HG03095 (cell line): ENCODE results near the gene KEAP1.

Experiments
- ATAC-seq: cut with Tn5 transposase; IDR thresholded peaks from one replicate; pipeline ENCODE4 v1.9.1; 2021; ENCODE audit warnings: moderate library complexity; ENCODE audit not compliant: unreplicated experiment

The KEAP1 gene

DNA sequence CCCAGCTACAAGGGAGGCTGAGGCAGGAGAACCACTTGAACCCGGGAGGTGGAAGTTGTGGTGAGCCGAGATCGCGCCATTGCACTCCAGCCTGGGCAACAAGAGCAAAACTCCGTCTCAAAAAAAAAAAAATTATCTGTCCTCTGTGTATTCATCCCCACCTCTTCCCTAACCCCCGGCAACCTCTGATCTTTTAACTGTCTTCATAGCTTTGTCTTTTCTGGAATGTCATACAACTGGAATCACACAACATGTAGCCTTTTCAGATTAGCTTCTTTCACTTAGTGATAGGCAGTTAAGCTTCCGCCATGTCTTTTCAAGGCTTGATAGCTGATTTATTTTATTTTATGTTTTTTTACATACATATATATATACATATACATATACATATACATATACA is 22.5 kb upstream of the KEAP1 start:
- ATAC-seq = no peak

DNA sequence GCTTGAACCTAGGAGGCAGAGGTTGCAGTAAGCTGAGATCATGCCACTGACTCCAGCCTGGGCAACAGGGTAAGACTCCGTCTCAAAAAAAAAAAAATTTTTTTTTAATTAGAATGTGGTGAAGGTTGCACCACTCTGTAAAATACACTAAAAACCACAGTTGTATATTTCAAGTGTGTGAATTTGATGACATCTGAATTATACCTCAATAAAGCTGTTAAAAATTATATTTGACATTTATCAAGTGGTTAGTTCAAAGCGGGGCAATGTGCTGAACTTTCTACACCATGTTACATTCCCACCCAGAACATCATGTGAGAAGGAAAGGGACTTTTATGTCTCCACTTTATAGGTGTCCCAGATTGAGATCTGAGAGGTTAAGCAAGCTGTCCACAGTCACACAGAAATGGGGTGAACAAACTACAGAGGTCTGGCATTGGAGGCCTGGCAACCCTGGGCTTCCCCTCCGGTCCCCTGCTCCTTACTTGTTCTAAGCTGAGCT is 20.0 kb upstream of the KEAP1 start:
- ATAC-seq = no peak

DNA sequence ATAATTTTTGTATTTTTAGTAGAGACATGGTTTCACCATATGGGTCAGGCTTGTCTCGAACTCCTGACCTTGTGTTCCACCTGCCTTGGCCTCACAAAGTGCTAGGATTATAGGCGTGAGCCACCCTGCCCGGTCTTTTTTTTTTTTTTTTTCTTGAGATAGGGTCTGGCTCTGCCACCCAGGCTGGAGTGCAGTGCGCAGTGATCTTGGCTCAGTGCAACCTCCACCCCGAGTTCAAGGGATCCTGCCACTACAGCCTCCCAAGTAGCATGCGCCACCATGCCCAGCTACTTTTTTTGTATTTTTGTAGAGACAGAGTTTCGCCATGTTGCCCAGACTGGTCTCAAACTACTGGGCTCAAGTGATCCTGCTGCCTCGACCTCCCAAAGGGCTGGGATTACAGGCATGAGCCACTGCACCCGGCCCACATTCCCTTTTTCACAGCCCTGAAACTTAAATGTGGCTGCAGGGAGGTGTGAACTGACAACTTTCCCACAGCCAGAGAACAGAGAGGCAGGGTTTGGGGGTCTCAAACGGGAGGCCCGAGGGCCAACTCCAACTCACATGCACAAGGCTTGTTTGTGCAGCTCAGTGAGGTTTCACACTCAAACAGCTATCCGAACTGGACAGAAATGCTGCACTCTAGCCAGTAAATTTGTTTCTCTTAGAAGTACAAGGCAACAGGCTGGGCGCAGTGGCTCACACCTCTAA is 18.5 kb upstream of the KEAP1 start:
- no peak for ATAC-seq

DNA sequence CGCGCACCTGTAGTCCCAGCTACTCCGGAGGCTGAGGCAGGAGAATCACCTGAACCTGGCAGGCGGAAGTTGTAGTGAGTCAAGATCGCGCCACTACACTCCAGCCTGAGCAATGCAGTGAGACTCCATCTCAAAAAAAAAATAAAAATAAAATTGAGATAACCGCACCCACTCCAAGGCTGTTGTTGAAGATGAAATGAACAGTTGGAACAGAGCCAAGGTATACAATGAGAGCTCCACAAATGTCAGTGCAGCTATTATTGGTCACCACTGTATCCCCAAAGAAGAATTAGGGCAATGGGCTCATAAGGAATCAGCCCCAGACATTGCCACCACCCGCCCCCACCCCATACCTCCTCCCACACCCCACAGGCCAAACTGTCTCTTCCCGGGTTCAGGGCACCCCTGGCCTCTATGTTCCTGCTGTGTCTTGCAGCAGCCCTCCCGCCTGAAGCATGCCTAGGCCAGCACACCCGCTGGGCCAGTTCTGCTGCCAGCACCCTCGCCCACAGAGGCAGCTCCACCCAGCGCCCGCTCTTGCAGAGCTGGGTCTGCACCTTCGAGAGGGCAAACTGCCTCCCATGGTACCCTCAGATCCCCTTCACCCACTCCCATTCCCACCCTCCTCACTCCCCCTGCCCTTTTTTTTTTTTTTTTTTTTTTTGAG is 17.6 kb upstream of the KEAP1 start:
- ATAC-seq = no peak

DNA sequence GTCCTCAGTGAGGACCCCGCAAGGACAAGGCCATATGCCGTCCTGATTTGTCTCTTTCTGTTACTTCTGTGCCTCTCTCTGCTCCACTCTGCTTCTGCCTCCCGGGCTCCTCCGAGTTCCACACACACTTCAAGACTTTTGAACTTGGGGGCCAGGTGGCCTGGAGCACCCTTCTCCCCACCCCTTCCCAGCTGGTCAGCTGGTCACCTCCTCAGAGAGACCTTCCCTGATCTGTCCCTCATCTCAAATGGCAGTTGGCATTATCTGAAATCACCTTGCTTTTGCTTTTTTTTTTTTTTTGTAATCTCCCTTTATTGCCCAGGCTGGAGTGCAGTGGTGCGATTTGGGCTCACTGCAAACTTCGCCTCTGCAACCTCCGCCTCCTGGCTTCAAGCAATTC is 16.3 kb upstream of the KEAP1 start:
- no peak for ATAC-seq

DNA sequence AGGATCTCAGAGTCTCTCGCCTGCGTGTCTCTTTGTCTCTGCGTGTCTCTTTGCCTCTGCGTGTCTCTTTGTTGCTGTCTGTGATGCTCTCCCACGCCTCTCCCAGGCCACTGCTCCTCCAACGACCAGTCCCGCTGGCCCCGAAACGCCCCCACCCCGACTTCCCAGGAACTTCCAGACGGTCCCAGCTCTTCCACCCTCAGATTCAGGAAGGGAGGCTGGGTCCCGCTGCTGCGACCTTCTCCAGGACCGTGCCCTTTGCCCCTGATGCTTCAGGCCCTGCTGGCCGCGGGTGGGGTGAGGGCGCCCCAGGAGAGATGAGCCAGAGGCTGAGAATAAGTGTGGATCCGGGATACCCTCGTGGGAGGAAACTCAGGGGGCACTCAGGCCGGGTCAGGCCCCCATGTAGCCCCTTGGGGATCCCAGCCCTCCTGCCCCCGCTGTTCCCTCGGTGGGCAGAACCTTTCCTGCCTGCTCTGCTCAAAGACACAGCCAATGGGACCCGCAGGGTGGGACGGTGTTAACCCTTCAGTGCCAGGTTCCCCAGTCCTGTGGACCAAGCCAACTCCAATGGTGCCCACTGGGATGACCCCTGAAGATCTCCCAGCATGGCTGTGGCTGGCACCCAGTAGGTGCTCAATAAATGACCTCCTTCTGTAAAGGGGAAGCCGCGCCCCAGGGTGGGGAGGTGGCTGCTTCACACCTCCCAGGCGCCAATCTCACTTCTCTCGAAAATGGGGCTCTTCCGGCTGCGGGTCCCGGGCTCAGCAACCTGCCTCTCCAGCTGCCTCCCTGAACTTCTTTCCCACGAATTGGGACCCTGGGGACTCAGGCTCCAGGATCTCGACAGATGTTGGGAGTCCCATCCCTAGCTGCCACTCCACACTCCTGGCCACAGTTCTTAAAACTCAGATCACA is 15.5 kb upstream of the KEAP1 start:
- no peak for ATAC-seq

DNA sequence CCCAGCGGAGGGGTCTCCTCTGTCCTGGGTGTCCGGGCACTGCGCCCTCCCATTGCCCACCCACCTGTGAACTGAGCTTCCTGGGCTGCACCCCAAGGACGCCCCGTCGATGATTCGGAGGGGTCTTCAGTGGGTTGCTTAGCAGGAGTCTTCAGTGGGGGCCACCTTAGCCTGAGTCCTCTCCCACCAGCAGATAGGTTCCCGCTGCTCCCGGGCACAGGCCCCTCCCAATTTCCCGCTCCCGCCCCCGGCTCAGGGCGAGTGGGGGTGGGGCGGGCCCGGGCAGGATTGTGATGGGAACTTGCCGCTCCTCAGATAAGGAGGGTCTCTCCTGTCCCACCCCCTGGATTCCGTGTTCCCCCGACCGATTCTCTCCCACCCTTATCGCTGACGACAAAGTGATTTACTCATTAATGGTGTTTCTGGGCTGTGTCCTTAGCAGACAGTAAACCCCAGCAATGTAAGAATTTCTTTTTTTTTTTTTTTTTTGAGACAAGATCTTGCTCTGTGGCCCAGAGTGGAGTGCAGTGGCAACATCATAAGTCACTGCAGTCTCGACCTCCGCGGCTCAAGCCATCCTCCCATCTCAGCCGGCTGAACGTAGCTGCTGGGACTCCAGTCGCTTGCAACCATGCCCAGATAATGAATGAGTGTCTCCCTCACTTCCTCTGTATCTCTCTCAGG is 14.7 kb upstream of the KEAP1 start:
- ATAC-seq = no peak

DNA sequence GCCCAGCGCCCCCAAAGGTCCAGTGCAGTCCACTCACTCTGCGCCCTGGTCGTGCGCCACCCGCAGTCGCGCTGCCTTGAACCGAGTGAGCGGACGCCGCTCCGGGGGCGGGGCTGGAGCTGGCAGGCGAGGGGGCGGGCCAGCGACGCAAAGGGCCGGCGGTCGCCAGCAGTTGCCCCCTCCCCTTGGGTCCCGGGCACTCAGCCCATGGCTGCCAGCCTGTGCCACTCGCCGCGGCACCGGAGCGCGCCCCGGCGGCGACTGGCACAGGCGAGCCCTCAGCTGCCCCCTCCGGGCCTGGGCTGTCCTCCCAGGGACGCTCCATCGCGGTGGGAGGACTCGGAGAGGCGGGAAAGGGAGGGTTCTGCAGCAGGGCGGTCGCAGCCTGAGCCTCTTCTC is 14.2 kb upstream of the KEAP1 start, which contains the start of gene S1PR5:
S1PR5 (minus strand) TSS at position 87 of the 399 bp plus-strand sequence. CDS start 2,436 bp downstream, outside the sequence.
- ATAC-seq = no peak

DNA sequence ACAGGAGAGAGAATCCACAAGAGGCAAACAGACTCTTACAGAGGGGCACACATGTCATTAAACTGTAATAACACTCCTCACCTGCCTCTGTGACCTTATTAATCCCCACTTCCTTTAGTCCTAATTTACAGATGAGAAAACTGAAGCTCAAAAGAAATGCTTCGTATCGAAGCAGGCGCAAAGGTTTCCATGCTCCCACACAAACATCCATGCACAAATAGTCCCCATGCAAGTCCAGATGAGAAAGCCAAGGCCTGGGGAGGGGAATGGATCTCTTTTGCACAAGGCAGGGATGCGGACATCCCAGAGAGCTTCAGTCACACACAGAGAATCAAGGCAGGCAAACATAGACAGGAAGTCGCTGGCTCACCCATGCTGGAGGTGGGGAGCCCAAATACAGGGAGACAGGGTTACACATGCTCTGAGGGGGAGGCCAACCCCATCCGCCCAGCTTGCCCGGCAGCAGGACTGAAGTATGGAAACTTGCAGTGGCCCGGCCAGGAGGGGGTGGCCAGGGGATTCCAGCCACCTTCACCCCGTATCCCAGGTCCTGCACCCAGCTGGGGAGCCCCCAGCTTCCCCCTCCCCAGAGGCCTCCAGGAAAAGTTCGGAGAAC is 13.6 kb upstream of the KEAP1 start:
- no peak for ATAC-seq

DNA sequence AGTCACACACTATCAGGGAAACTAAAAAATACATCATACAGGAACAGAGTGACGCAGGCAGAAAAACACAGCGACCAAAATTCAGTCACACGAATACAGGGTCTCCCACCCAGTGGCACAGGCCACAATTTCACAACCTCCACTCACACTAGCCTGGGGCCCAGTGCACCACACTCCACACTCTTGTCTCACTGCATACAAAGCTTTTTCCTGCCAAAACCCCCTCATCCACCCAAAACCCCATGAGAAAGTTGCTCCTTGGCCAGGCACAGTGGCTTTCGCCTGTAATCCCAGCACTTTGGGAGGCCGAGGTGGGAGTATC is 12.9 kb upstream of the KEAP1 start:
- no peak for ATAC-seq

DNA sequence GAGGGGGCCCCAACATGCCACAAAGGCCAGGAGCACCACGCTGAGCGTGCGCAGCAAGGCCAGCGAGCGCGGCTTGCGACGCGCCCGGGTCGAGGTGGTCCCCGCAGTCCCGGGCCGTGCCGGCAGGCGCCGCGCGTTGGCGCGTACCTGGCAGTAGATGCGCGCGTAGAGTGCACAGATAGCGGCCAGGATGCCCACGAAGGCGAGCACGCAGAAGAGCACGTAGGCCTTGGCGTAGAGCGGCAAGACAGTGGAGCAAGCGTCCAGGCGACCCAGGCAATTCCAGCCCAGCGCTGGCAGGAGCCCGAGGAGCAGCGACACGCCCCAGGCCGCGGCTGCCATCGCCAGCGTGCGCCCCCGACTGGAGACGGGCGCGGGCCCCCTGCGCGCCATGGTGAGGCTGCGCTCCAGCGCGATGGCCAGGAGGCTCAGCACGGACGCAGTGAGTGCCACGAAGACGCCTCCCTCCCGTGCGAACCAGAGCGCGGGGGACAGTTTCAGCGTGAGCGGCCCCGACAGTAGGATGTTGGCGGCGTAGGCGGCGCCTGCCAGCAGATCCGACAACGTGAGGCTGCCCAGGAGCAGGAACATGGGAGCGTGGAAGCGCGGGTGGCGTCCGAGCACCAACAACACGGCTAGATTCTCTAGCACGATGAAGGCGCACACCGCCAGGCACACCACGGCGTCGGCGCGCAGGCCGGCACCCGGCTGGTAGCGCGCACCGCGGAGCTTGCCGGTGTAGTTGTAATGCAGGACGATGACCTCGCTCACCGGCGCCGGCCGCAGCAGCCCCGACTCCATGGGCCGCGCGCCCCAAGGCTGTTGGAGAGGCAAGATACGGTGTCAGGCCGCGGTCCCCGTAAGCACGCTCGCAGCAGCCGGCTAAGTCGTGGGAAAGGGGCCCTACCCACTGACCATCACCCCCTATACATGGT is 11.3 kb upstream of the KEAP1 start:
- ATAC-seq = no peak

DNA sequence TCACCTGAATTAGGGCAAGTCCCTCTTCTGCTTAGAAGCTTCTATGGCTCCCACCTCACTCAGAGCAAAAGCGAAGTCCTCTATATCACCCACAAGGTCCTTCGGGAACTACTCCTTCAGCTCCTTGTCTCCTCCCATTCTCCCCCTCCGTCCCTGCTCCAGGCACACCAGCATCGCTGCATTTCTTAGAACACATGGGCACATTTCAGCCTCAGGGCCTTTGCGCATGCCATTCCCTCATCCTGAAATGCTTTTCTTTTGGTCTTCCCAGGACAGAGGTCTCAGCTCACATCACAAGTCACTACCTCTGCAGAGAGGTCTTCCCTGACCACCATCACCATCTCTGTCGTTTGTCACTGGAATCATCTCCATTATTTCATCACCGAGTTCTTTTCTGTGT is 10.1 kb upstream of the KEAP1 start:
- no peak for ATAC-seq

DNA sequence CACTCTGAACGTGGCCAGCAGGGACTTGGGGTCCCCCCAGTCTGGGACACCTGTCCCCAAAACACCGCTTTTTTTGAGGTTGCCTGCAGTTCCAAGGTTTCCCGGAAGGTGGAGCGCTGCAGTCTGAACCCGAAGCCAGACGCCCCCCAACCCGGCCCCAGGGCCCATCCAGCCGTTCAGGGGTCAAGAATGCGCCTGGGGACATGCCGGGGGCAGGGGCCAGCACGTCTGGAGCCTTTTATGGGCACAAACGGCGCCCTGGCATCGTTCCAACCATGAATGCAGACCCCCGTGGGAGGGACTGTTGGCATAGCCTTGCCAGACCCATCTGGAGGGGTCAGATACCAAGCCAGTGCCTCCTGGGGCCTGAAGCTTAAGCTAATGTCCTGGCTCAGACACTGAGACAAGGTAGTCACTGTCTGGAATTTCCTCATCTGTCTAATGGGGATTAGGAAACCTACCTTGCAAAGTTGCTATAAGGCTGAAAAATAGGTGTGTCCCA is 7.2 kb upstream of the KEAP1 start:
- no peak for ATAC-seq

DNA sequence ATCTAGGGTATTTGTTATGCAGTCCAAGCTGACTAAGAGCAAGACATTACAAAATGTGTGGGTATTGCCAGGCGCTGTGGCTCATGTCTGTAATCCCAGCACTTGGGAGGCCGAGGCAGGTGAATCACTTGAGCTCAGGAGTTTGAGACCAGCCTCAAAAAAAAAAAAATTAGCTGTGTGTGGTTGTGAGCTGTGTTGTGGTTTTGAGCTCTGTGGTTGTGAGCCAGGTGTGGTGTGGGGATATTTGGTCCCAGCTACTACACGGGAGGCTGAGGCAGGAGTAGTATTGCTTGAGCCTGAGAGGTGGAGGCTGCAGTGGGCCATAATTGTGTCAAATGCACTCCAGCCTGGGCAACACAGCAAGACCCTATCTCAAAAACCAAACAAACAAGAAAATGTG is 5.6 kb upstream of the KEAP1 start:
- no peak for ATAC-seq

DNA sequence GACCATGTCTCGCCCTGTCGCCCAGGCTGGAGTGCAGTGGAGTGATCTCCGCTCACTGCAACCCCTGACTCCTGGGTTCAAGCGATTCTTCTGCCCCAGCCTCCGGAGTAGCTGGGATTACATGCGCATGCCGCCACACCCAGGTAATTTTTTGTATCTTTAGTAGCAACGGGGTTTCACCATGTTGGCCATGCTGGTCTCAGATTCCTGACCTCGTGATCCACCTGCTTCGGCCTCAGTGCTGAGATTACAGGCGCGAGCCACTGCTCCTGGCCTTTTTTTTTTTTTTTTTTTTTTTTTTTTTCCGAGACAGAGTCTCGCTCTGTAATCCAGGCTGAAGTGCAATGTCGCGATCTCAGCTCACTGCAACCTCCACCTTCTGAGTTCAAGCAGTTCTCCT is 4.9 kb upstream of the KEAP1 start:
- no peak for ATAC-seq

DNA sequence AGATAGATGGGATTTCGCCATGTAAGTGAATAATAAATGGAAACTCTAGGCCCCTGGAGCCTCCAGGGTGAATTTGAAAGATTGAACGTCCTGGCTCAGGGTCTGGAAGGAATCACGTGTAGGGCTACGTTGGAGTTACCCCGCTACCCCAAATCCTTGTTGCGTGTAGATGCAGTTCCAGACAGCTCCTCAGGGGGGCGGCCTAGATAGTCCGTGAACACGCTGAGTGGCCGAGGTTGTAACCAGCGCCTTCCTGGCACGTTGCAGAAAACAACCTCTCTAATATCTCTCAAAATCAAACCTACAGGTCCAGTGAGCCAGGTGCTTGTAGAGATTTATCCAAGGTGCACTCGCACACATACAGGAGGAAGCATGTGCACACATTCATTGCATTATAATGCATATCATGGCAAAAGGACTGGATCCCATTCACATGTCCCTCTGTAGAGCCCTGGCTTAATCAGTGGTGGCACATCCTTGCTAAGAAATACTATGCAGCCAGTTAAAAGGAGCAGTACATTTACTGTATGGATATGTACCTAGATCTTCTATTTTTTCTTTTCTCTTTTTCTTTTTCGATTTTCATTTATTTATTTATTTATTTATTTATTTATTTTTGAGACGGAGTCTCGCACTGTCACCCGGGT is 2.5 kb upstream of the KEAP1 start:
- ATAC-seq = no peak

DNA sequence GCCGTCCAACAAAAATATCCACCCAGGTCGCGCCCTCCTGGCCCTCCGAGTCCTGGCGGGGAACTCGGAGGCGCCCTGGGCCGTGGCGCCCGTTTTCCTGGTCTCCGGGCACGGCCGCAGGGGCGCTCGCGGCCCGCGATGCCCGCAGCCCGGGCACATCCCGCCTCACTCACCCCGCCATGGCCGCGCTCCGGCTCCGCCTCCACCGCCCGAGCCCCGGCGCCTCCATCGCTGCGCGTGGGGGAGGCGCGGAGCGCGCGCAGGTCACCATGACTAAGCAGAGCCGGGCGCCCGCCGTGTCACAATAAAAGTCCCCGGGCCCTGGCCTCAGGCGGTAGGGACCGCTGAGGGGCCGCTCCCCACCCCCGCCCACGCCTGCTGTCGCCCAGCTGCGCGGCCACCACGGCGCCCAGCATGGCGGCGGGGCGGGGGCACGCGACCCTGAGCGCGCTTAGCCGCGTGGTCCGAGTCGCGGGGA is 593 bp downstream of the KEAP1 start:
- peak; percentile 67 for ATAC-seq

DNA sequence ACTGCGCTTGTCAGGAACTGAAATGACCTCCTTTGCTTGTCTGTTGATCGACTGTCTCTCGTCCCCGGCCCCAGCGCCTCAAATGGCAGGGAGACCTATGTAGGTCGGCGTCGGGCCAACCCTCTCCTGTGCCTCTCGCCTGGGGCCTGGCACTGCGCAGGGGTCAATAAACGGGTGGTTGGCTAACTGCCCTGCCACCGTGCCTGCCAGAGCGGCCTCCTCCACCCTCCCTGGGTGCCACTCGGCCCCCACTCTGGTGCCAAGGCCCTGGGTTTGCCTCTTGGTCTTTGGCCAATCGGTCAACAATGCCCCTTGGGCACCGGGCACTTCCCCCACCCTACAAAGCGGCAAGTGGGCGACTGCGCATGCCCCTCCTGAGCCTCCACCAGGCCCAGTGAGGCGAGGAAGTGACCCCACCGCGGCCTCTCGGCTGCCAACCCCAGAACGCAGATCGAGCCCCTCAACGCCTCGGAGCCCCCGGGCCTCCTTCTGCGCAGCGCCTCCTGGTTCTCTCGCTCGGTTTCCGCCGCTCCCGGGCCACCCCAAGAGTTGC is 1.1 kb downstream of the KEAP1 start:
- no peak for ATAC-seq

DNA sequence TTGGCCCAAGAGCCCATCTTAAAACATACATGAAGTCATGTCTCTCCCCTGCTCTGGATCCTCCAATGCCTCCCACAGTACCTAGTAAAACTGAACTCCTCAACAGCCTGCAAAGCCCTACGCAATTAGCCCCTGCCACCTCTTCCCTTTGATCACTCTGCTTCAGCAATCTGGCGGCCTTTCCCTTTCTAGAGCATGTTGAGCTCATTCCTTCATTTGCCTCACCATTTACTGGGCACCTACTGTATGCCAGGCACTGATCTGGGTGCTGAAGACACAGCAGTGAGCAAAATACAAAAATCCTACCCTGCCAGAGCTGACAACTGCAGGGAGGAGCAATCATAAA is 2.9 kb downstream of the KEAP1 start:
- ATAC-seq = no peak
